Activated CD4-positive, alpha-beta T cell treated with anti-CD3 and anti-CD28 coated beads, Interleukin-2, amount 10 ng/mL, durations not matched to agents 24 days and 14 days (primary cell): ENCODE measurements around the gene GDNF. TPM values are rescaled to one million over a fixed set of nuclear protein-coding genes. Genes with fewer than 3 reads are reported as not detected.

Experiments used
- DNase-seq: peaks from one replicate; pipeline ENCODE4 v3.0.0; 2022
- H3K27ac Mint-ChIP-seq: one replicate; pipeline ENCODE4 v1.8.0; 2022; ENCODE audit warnings: mild to moderate bottlenecking, mixed read lengths
- H3K27me3 Mint-ChIP-seq: one replicate; pipeline ENCODE4 v1.8.0; 2022; ENCODE audit warnings: mixed read lengths
- H3K36me3 Mint-ChIP-seq: one replicate; pipeline ENCODE4 v1.8.0; 2022; ENCODE audit warnings: low read depth, mild to moderate bottlenecking, mixed read lengths
- H3K4me1 Mint-ChIP-seq: one replicate; pipeline ENCODE4 v1.8.0; 2021; ENCODE audit warnings: mixed read lengths
- H3K4me3 Mint-ChIP-seq: one replicate; pipeline ENCODE4 v1.8.0; 2022; ENCODE audit warnings: mild to moderate bottlenecking, moderate library complexity, mixed read lengths
- H3K9me3 Mint-ChIP-seq: one replicate; pipeline ENCODE4 v1.8.0; 2021; ENCODE audit warnings: mixed read lengths
- intact Hi-C: fragments of 100-400 bp; cut with micrococcal nuclease; formaldehyde crosslinking; loops from one replicate; pipeline ENCODE4 v1.15.1; 2023
- total RNA-seq: library from RNA; stranded (reverse); gene quantifications from 2 replicates; pipeline ENCODE4 v1.2.3, GENCODE V29; 2022

Gene GDNF
- total RNA-seq, 1 donor from 2014 or later, result 0.16 TPM

DNA sequence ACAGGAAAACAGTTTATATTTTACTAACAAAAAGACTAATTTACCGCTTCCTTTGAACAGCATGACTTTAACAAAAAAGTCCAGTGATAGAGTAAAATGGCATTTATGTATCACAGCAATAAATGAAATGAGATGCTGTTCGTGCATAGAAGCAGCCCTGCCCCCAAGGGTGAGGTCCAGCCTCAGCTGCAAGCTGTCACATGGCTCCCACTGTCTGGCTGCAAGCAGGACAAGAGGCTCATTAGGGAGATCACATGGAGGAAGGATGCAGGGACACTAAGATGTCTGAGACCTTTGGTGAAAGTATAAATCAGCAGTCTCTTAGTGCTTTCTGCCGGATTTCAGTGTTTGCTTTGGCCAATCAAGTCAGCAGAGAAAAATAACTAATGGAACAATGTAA lies 23.0 kb downstream of the GDNF start:
- Mint-ChIP-seq H3K27me3 (peaks cover 6% of the 10 kb centered on the region), H3K4me1 (no peaks in the 10 kb centered on the region), H3K4me3 (no peak overlapping the region), H3K36me3 (no peaks in the 10 kb centered on the region), H3K9me3 (no peaks in the 10 kb centered on the region), H3K27ac (no peak overlapping the region)
- intact Hi-C loops, result no loop called here
- DNase-seq, result no peak

GRCh38 chr5:37816331-37816730 lies 23.5 kb downstream of the GDNF start:
- peaks cover 6% of the 10 kb centered on the region for H3K27me3 Mint-ChIP-seq

GRCh38 chr5:37815913-37816312 lies 23.9 kb downstream of the GDNF start:
- peaks cover 6% of the 10 kb centered on the region for H3K27me3 Mint-ChIP-seq
- H3K4me3 Mint-ChIP-seq, result no peak overlapping the region
- no peak overlapping the region for H3K27ac Mint-ChIP-seq
- H3K9me3 Mint-ChIP-seq, result no peaks in the 10 kb centered on the region
- no peak for DNase-seq
- intact Hi-C loops, result no loop called here
- no peaks in the 10 kb centered on the region for H3K4me1 Mint-ChIP-seq
- no peaks in the 10 kb centered on the region for H3K36me3 Mint-ChIP-seq

More at GRCh38 chr5:37816331-37816730, 23.5 kb downstream of the GDNF start:
- H3K27ac Mint-ChIP-seq, result no peak overlapping the region
- intact Hi-C loops, result no loop called here
- H3K9me3 Mint-ChIP-seq, result no peaks in the 10 kb centered on the region
- H3K4me3 Mint-ChIP-seq, result no peak overlapping the region
- DNase-seq, result no peak
- H3K4me1 Mint-ChIP-seq, result no peaks in the 10 kb centered on the region
- H3K36me3 Mint-ChIP-seq, result no peaks in the 10 kb centered on the region

DNA sequence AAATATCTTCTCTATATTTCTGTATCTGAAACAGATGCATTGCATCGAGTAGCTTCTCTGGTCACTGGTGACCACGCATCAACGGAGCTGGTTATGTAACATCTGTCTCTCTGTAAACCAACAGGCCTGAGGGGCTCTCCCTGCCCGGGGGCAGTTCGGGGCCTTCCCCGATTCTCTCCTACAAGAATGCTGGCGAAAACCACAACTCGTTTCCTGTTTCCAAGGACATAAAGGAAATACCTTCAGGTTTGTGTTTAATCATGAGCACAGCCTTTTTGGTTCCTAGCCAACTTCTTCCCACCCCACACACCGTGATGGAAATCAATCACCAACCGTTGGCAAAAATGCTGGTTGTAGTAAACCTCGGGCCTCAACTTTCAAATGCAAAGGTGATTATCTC lies 25.1 kb downstream of the GDNF start:
- H3K9me3 Mint-ChIP-seq, result no peaks in the 10 kb centered on the region
- H3K4me1 Mint-ChIP-seq, result no peaks in the 10 kb centered on the region
- intact Hi-C loops, result no loop called here
- no peak overlapping the region for H3K4me3 Mint-ChIP-seq
- H3K27ac Mint-ChIP-seq, result no peak overlapping the region
- peaks cover 6% of the 10 kb centered on the region for H3K27me3 Mint-ChIP-seq
- DNase-seq, result no peak
- no peaks in the 10 kb centered on the region for H3K36me3 Mint-ChIP-seq

- H3K27me3 Mint-ChIP-seq, result peaks cover 2% of the 10 kb centered on the region
- intact Hi-C loops, result no loop called here
- H3K27ac Mint-ChIP-seq, result no peak overlapping the region
- no peaks in the 10 kb centered on the region for H3K4me1 Mint-ChIP-seq
- H3K4me3 Mint-ChIP-seq, result no peak overlapping the region
- DNase-seq, result no peak
- no peaks in the 10 kb centered on the region for H3K9me3 Mint-ChIP-seq
- H3K36me3 Mint-ChIP-seq, result no peaks in the 10 kb centered on the region
Observed at GRCh38 chr5:37812365-37812764, 27.5 kb downstream of the GDNF start.

DNA sequence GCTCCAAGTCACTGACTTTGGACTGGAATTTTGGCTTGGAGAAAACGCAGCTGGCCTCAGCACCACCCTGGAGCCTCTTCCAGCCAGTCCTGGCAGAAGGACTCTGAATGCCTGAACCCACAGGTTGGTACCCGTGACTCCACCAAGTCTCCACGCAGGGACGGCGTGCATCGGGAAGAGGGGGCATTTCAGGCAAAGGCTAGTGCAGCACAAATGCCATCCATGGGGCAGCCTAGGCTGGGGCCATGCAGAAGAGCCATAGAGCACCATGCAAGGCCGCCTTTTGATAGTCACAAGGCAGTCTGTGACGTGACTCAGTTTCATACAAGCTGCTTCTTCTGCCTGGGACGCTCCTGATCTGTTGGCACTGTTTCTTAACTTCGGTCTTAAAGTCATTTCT lies 28.0 kb downstream of the GDNF start:
- H3K4me1 Mint-ChIP-seq, result no peaks in the 10 kb centered on the region
- no peaks in the 10 kb centered on the region for H3K9me3 Mint-ChIP-seq
- no peaks in the 10 kb centered on the region for H3K36me3 Mint-ChIP-seq
- intact Hi-C loops, result no loop called here
- no peak overlapping the region for H3K27ac Mint-ChIP-seq
- DNase-seq, result no peak
- H3K27me3 Mint-ChIP-seq, result peaks cover 2% of the 10 kb centered on the region
- H3K4me3 Mint-ChIP-seq, result no peak overlapping the region

DNA sequence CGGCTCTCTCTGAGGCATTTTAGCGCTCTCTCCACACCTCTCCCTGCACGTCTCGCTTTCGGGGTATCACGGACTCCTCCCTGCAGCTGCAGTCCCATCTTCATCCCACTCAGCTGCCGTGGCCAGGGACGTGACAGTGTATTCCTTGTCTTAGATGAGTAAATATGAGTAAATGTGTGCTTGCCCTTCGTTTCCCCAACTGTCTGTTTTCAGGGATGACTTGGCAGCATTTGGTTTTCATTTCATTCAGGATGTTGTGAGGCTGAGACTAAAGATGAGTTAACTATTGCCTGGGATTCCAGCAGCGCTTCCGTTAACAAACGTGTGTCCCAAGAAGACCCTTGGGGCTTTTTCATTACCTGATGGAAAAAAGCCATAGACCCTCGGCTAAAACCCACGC lies 29.5 kb downstream of the GDNF start:
- Mint-ChIP-seq H3K27me3 (peaks cover 2% of the 10 kb centered on the region), H3K9me3 (no peaks in the 10 kb centered on the region), H3K4me1 (no peaks in the 10 kb centered on the region), H3K36me3 (no peaks in the 10 kb centered on the region), H3K27ac (no peak overlapping the region), H3K4me3 (no peak overlapping the region)
- intact Hi-C loops, result no loop called here
- no peak for DNase-seq

DNA sequence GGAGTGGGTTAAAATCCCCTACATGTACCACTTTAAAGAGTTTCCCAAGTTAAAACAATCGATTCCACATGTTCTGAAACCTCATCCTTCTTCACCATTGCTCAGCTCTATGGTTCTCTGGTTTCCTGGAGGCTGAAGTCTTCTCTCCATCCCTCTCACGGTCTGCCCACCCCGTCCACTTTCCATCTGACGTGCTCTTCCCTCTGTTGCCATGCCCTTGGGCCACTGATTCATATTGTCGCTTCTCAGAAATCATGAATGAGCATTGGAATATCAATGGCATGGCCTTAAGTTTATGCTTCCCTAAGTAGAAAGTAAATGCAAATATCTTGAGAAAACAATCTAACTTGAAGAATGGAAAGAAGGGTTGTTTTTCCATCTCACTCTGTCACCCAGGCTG lies 30.9 kb downstream of the GDNF start:
- DNase-seq, result no peak
- H3K4me1 Mint-ChIP-seq, result no peaks in the 10 kb centered on the region
- peaks cover 2% of the 10 kb centered on the region for H3K27me3 Mint-ChIP-seq
- no peaks in the 10 kb centered on the region for H3K9me3 Mint-ChIP-seq
- intact Hi-C loops, result no loop called here
- no peak overlapping the region for H3K27ac Mint-ChIP-seq
- no peak overlapping the region for H3K4me3 Mint-ChIP-seq
- H3K36me3 Mint-ChIP-seq, result no peaks in the 10 kb centered on the region

DNA sequence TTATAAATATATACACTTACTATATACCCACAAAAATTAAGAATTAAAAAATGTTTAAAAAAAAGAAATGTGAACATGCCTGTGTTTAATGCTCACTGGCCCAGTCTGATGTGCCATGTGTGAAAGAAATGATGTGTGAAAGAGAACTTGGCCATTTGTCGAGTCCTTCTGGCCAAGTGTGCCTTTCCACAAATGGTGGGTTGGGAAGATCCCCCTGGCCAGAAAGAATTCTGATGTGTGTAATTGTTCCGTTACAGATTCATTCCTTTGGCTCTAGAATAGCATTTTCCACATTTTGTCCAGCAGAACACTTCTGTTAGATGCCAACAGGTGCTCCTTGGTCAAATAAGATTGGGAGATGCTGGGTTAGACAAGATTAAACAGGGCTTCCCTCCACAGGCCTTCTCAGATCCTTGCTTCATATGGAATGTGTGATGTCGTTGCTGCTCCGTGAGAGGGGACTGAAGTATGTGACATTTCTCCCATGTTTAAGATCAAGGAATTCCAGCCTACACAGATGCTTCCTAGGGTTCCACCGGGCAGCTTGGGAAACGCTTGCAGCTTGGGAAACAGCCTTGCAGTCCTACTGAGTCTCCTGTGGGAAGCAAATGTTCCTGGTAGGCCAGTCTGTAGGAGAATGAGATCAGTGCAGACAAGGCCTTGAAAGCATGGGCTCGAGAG lies 32.1 kb downstream of the GDNF start:
- no peaks in the 10 kb centered on the region for H3K9me3 Mint-ChIP-seq
- peaks cover 2% of the 10 kb centered on the region for H3K27me3 Mint-ChIP-seq
- no peak overlapping the region for H3K27ac Mint-ChIP-seq
- DNase-seq, result no peak
- intact Hi-C loops, result no loop called here
- H3K4me3 Mint-ChIP-seq, result no peak overlapping the region
- no peaks in the 10 kb centered on the region for H3K4me1 Mint-ChIP-seq
- no peaks in the 10 kb centered on the region for H3K36me3 Mint-ChIP-seq

DNA sequence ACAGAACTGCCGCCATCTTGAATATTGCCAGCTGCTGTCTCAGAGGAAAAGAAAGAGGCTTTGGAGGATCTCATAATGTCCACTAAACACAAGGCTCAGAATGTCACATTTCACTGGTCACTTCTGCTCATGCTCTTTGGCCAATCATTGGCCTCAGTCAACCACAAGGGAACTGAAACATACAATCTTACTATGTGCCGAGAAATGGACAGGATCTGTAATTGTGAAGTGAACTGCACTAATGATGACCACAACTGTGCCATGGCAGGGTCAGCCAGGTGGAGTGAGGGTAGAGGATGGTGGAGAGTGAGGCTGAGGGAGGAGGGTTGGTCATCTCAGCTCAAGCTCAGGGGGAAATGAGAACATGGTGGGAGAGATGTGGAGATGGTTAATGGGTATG lies 32.8 kb downstream of the GDNF start:
- Mint-ChIP-seq H3K4me3 (no peak overlapping the region), H3K36me3 (no peaks in the 10 kb centered on the region), H3K27ac (no peak overlapping the region), H3K9me3 (no peaks in the 10 kb centered on the region), H3K4me1 (no peaks in the 10 kb centered on the region), H3K27me3 (peaks cover 2% of the 10 kb centered on the region)
- intact Hi-C loops, result no loop called here
- no peak for DNase-seq

- Mint-ChIP-seq H3K4me3 (no peak overlapping the region), H3K4me1 (no peaks in the 10 kb centered on the region), H3K36me3 (no peaks in the 10 kb centered on the region), H3K27me3 (peaks cover 2% of the 10 kb centered on the region), H3K9me3 (no peaks in the 10 kb centered on the region), H3K27ac (no peak overlapping the region)
- DNase-seq, result no peak
- intact Hi-C loops, result no loop called here
Observed at GRCh38 chr5:37806476-37806875, 33.4 kb downstream of the GDNF start.

DNA sequence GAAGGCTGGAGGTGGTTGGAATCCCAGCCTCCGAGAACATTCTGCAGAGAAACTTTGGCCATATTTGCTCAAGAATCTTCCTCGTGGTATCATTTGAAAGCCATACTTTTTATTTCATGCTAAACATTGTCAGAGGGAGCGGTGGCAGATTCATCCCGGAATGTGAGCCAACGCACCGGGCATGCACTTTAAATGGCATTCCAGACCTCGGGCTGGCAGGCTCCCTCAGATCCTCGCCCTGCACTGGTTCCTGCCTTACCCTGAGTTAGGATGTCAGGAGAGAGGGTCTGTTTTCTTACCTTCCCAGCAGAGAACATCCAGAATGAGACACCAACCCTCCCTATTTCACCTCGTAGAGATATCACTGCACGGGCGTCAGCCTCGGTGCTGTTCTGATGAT lies 33.8 kb downstream of the GDNF start:
- intact Hi-C loops, result no loop called here
- Mint-ChIP-seq H3K4me3 (no peak overlapping the region), H3K4me1 (no peaks in the 10 kb centered on the region), H3K36me3 (no peaks in the 10 kb centered on the region), H3K27me3 (peaks cover 2% of the 10 kb centered on the region), H3K9me3 (no peaks in the 10 kb centered on the region), H3K27ac (no peak overlapping the region)
- DNase-seq, result no peak

DNA sequence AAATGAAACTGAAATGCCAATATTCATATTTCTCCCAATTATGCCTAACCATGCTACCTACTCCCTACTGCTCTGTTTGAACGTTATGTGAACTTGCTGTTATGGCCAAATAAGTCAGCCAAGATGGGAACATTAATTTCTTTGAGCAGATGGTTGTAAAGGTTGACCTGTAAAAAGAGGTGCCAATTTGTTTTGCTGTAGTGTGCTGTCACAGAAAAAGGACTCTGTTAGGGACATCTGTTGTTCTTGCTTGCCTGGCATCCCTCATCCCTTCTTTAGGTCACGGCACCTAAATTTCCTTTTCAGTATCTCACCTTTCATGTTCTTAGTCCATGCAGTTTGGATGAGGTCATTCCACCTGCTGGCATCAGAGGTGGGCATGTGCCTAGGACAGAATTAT lies 35.4 kb downstream of the GDNF start:
- intact Hi-C loops, result no loop called here
- no peaks in the 10 kb centered on the region for H3K4me1 Mint-ChIP-seq
- no peak for DNase-seq
- no peaks in the 10 kb centered on the region for H3K36me3 Mint-ChIP-seq
- no peaks in the 10 kb centered on the region for H3K9me3 Mint-ChIP-seq
- H3K27me3 Mint-ChIP-seq, result peaks cover 2% of the 10 kb centered on the region
- no peak overlapping the region for H3K27ac Mint-ChIP-seq
- H3K4me3 Mint-ChIP-seq, result no peak overlapping the region

GRCh38 chr5:37803487-37803886 lies 36.4 kb downstream of the GDNF start:
- intact Hi-C loops, result no loop called here
- H3K27me3 Mint-ChIP-seq, result peaks cover 2% of the 10 kb centered on the region
- H3K27ac Mint-ChIP-seq, result no peak overlapping the region
- no peaks in the 10 kb centered on the region for H3K36me3 Mint-ChIP-seq
- H3K9me3 Mint-ChIP-seq, result no peaks in the 10 kb centered on the region
- H3K4me3 Mint-ChIP-seq, result no peak overlapping the region
- H3K4me1 Mint-ChIP-seq, result no peaks in the 10 kb centered on the region
- no peak for DNase-seq

- H3K4me1 Mint-ChIP-seq, result no peaks in the 10 kb centered on the region
- no peak for DNase-seq
- intact Hi-C loops, result no loop called here
- no peak overlapping the region for H3K27ac Mint-ChIP-seq
- no peak overlapping the region for H3K4me3 Mint-ChIP-seq
- H3K27me3 Mint-ChIP-seq, result peaks cover 2% of the 10 kb centered on the region
- peaks cover 4% of the 10 kb centered on the region for H3K9me3 Mint-ChIP-seq
- H3K36me3 Mint-ChIP-seq, result no peaks in the 10 kb centered on the region
Observed at GRCh38 chr5:37801521-37801920, 38.3 kb downstream of the GDNF start.
